ENCODE data around the gene C1orf210.

- TF ChIP-seq EZH2 (IDR thresholded peaks at IDR 0.05; ENCODE audit: low read depth) (no peak), CTCF (conservative IDR thresholded peaks at IDR 0.05) (no peak)
Measured at GRCh38 chr1:43327549-43328292, 42.3 kb upstream of the C1orf210 start.
